Endothelial cell (in vitro differentiated cells): Measurements from ENCODE around the gene PNLDC1. TPM values are rescaled to one million over a fixed set of nuclear protein-coding genes. Genes with fewer than 3 reads are reported as not detected.

Experiments
- DNase-seq: peaks from one replicate; pipeline ENCODE4 v3.0.0; 2021; ENCODE audit warnings: low spot score
- H3K27ac Mint-ChIP-seq: one replicate; pipeline ENCODE4 v1.8.0; 2021; ENCODE audit warnings: mixed read lengths, inconsistent platforms; ENCODE audit not compliant: unreplicated experiment
- H3K27me3 Mint-ChIP-seq: one replicate; pipeline ENCODE4 v1.8.0; 2021; ENCODE audit warnings: mild to moderate bottlenecking, moderate library complexity, mixed read lengths, inconsistent platforms; ENCODE audit not compliant: unreplicated experiment
- H3K36me3 Mint-ChIP-seq: one replicate; pipeline ENCODE4 v1.8.0; 2021; ENCODE audit warnings: mild to moderate bottlenecking, low read depth, mixed read lengths, inconsistent platforms; ENCODE audit not compliant: unreplicated experiment
- H3K4me1 Mint-ChIP-seq: one replicate; pipeline ENCODE4 v1.8.0; 2021; ENCODE audit warnings: mild to moderate bottlenecking, mixed read lengths, inconsistent platforms; ENCODE audit not compliant: unreplicated experiment
- H3K4me3 Mint-ChIP-seq: one replicate; pipeline ENCODE4 v1.8.0; 2021; ENCODE audit warnings: mild to moderate bottlenecking, mixed read lengths, inconsistent platforms; ENCODE audit not compliant: unreplicated experiment
- H3K9me3 Mint-ChIP-seq: one replicate; pipeline ENCODE4 v1.8.0; 2021; ENCODE audit warnings: mixed read lengths, inconsistent platforms; ENCODE audit not compliant: unreplicated experiment
- total RNA-seq: library from RNA; stranded (reverse); fragmentation: NEBNext Ultra II Directional; extraction: Animal tissue kit (Norgen Biotek cat#: 25700); gene quantifications from one replicate; pipeline ENCODE4 v1.2.1, GENCODE V29; 2021; ENCODE audit not compliant: unreplicated experiment
- TF ChIP-seq, protein P1 (sequence below): fragments of 200-600 bp; sonication (generic); IDR thresholded peaks from one replicate; pipeline ENCODE4 v1.5.0; 2021; ENCODE audit warnings: antibody characterized with exemption; ENCODE audit not compliant: unreplicated experiment

PNLDC1 gene
- total RNA-seq, 1 donor from 2014 or later = not detected

DNA sequence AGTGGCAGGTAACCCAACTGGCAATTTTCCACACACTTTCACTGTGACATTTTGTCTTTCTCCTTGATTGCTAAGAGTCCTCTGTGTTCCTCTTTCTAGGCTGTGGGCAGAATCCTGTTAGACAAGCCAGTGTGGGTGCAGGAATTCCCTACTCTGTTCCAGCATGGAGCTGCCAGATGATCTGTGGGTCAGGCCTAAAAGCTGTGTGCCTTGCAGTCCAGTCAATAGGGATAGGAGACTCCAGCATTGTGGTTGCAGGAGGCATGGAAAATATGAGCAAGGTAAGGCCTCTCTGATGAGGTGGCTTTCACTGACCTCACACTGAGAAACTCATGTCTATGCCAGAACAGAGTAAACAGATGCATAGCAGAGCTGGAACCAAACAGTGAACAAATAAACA is 33.2 kb upstream of the PNLDC1 start:
- H3K36me3 Mint-ChIP-seq = peaks cover 58% of the 10 kb centered on the region
- H3K9me3 Mint-ChIP-seq = no peaks in the 10 kb centered on the region
- peaks cover 17% of the 10 kb centered on the region for H3K4me1 Mint-ChIP-seq
- TF ChIP-seq, protein P1, sequence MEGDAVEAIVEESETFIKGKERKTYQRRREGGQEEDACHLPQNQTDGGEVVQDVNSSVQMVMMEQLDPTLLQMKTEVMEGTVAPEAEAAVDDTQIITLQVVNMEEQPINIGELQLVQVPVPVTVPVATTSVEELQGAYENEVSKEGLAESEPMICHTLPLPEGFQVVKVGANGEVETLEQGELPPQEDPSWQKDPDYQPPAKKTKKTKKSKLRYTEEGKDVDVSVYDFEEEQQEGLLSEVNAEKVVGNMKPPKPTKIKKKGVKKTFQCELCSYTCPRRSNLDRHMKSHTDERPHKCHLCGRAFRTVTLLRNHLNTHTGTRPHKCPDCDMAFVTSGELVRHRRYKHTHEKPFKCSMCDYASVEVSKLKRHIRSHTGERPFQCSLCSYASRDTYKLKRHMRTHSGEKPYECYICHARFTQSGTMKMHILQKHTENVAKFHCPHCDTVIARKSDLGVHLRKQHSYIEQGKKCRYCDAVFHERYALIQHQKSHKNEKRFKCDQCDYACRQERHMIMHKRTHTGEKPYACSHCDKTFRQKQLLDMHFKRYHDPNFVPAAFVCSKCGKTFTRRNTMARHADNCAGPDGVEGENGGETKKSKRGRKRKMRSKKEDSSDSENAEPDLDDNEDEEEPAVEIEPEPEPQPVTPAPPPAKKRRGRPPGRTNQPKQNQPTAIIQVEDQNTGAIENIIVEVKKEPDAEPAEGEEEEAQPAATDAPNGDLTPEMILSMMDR = no peak
- no peak overlapping the region for H3K4me3 Mint-ChIP-seq
- no peak for DNase-seq
- H3K27me3 Mint-ChIP-seq = peaks cover 10% of the 10 kb centered on the region
- no peak overlapping the region for H3K27ac Mint-ChIP-seq

DNA sequence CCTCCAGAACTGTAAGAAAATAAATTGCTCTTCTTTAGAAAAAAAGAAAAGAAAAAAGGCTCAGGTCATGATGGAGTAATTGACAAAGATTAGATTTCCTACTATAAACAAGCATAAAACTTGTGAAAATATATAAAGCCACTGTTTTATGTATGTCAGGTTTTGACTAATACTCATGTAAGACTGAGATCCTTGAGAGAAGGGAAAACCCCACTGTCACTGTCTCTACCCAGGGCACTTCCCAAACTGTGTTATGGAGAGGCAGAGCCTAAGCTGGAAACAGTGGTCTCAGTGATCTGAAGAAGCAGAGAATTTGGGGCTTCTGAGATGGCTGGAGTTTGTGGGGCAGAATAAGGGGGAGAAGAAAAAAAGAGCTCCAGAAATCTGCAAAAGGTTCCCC is 30.6 kb upstream of the PNLDC1 start:
- H3K27me3 Mint-ChIP-seq = peaks cover 4% of the 10 kb centered on the region
- peaks cover 10% of the 10 kb centered on the region for H3K4me1 Mint-ChIP-seq
- H3K4me3 Mint-ChIP-seq = no peak overlapping the region
- peak overlapping the region; percentile 48 for H3K27ac Mint-ChIP-seq
- TF ChIP-seq, protein P1 = no peak
- DNase-seq = no peak
- H3K9me3 Mint-ChIP-seq = no peaks in the 10 kb centered on the region
- peaks cover 60% of the 10 kb centered on the region for H3K36me3 Mint-ChIP-seq

DNA sequence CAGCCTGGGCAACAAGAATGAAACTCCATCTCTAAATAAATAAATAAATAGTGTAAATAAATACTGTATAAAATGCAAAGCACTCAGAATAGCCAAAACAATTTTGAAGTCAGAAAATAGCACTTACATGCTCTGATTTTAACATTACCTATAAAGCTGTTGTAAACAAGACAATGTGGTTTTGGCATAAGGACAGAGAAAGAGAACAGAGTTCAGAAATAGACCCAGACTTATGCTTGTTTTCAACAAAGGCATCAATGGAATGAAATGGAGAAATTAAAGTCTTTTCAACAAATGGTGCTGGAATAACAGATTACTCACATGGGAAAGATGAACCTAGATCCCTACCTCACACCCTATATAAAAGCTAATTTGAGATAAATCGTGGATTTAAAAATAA is 27.9 kb upstream of the PNLDC1 start:
- no peak overlapping the region for H3K27ac Mint-ChIP-seq
- H3K36me3 Mint-ChIP-seq = peaks cover 52% of the 10 kb centered on the region
- no peaks in the 10 kb centered on the region for H3K9me3 Mint-ChIP-seq
- no peak overlapping the region for H3K4me3 Mint-ChIP-seq
- H3K27me3 Mint-ChIP-seq = peaks cover 4% of the 10 kb centered on the region
- peaks cover 4% of the 10 kb centered on the region for H3K4me1 Mint-ChIP-seq
- TF ChIP-seq, protein P1 = no peak
- DNase-seq = no peak

DNA sequence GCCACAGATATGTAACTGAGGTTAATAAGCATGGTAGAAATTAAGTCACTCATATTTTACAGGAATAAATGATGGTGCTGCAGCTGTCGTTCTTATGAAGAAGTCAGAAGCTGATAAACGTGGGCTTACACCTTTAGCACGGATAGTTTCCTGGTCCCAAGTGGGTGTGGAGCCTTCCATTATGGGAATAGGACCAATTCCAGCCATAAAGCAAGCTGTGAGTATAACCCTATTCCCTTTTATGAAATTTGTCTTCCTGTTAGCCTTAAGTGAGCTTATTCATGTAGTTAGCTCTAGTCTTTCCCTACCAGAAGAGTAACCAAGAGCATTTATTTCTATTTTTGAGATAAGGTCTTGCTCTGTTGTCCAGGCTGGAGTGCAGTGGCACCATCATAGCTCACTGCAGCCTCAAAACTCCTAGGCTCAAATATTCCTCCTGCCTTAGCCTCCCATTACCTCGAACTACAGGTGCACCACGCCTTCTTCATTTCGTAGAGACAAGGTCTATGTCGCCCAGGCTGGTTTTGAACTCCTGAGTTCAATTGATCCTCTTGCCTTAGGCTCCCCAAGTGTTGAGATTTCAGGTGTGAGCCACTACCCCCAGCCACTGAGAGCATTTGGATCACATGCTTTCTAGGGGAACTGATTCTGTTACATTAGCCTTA is 22.7 kb upstream of the PNLDC1 start:
- Mint-ChIP-seq H3K9me3 (no peaks in the 10 kb centered on the region), H3K36me3 (peaks cover 54% of the 10 kb centered on the region), H3K27me3 (peaks cover 2% of the 10 kb centered on the region), H3K4me3 (no peak overlapping the region), H3K27ac (peak overlapping the region; percentile 14), H3K4me1 (no peaks in the 10 kb centered on the region)
- TF ChIP-seq, protein P1 = no peak
- DNase-seq = no peak

DNA sequence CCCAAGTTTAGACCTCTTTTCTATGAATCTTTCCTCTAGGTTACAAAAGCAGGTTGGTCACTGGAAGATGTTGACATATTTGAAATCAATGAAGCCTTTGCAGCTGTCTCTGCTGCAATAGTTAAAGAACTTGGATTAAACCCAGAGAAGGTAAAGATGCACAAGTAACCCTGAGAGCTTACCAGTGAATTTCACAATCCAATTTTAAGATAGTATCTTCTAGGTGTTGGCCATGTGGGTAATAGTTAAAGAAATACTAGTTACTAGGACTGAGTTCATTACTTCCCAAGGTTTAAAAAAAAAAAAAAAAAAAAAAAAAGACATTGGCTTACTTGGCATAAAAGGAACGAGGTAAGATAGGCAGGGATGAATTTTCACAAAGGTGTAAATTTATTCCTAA is 21.9 kb upstream of the PNLDC1 start:
- Mint-ChIP-seq H3K4me3 (no peak overlapping the region), H3K9me3 (no peaks in the 10 kb centered on the region), H3K27ac (no peak overlapping the region), H3K27me3 (peaks cover 4% of the 10 kb centered on the region), H3K4me1 (no peaks in the 10 kb centered on the region), H3K36me3 (peaks cover 61% of the 10 kb centered on the region)
- TF ChIP-seq, protein P1 = no peak
- DNase-seq = no peak
